GM13977 (cell line): ENCODE results near the gene ZFHX3.
A peak's percentile ranks its signal among the peaks of the same experiment; 100 is the strongest.
"Not testable (repeated sequence)": the region's sequence is repeated elsewhere in the genome, so short reads cannot be mapped to it uniquely, and the experiment has no call there.

ENCODE experiments used
- DNase-seq: peaks from one replicate; pipeline ENCODE4 v3.0.0; 2012; ENCODE audit warnings: low spot score
- in situ Hi-C: fragments of 300-500 bp; cut with MboI; formaldehyde crosslinking; loops from one replicate; pipeline ENCODE4 v1.12.0; 2022; ENCODE audit warnings: low sequenced_read_pairs, low pct_unique_long_range_greater_than_20kb, mixed read lengths, inconsistent platforms; ENCODE audit not compliant: unreplicated experiment
- TF ChIP-seq, protein P1 (sequence below): IDR thresholded peaks from 2 replicates; pipeline ENCODE4 v1.5.1; 2012; ENCODE audit warnings: mild to moderate bottlenecking, control low read depth; ENCODE audit not compliant: insufficient read depth; ENCODE audit errors: extremely low read depth, missing control alignments

The ZFHX3 gene

DNA sequence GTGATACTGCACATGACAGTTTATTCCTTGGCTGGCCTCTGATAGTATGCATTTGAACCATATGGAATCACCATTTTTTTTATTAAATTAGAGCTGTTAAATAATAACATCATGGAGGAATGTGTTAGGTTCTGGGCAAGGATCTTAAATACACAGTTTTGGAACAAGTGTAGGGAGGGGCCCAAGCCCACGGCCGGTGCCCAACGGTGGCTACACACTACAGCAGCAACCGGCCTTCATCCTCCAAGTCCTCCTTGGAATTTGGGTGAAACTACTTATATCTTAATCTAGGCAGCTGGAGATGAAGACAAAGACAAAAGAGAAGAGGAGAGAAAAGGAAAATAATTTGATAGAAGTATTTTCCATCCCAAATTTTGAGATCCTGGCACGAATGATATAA is 35.6 kb downstream of the ZFHX3 start:
- in situ Hi-C loops, result no loop called here
- no peak for DNase-seq
- TF ChIP-seq, protein P1, sequence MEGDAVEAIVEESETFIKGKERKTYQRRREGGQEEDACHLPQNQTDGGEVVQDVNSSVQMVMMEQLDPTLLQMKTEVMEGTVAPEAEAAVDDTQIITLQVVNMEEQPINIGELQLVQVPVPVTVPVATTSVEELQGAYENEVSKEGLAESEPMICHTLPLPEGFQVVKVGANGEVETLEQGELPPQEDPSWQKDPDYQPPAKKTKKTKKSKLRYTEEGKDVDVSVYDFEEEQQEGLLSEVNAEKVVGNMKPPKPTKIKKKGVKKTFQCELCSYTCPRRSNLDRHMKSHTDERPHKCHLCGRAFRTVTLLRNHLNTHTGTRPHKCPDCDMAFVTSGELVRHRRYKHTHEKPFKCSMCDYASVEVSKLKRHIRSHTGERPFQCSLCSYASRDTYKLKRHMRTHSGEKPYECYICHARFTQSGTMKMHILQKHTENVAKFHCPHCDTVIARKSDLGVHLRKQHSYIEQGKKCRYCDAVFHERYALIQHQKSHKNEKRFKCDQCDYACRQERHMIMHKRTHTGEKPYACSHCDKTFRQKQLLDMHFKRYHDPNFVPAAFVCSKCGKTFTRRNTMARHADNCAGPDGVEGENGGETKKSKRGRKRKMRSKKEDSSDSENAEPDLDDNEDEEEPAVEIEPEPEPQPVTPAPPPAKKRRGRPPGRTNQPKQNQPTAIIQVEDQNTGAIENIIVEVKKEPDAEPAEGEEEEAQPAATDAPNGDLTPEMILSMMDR, result no peak

DNA sequence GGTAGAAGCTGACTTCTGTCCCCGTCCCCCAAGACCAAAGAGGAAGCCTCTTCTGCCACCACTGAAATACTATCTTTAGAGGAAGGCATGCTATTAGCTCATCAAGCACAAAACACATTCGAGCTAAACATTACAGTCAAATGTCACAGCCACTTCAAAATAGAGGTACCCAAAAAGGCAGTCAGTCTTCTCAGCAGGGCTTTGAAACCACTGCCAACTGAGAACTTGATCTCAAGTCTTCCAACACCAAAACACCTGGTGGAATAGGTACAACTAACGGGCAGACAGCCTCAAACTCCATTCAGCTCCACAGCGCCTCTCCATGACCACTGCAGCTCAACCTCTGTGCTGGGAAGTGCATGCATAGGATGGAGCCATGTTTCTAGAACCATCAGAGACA is 36.0 kb downstream of the ZFHX3 start:
- in situ Hi-C loops, result no loop called here
- no peak for DNase-seq
- TF ChIP-seq, protein P1, result peak; percentile 14

DNA sequence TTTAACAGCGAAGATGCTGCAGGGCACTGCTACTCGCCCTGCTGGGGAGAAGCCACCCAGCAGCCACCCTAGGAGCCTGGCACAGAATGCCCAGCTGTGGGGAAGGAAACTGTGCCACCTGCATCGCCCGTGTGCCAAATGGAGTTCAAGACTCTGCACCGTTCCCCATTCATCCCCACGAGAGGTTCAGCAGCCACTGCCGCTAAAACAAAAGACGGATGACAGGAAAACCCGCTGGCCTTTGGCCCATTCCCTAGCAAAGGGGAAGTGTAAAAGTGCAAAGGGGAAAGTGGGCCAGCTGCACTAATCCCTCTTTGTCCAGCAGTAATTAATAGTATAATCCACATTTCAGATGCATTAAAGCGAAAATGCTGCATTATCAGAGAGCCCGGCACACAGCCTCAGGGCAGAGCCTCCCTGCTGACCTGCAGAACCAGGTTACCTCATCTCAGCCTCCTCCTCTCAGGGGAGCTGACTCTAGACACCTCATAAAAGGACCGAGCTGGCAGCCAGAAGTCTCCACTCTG is 37.7 kb downstream of the ZFHX3 start:
- DNase-seq, result no peak
- TF ChIP-seq, protein P1, result no peak
- in situ Hi-C loops, result no loop called here

DNA sequence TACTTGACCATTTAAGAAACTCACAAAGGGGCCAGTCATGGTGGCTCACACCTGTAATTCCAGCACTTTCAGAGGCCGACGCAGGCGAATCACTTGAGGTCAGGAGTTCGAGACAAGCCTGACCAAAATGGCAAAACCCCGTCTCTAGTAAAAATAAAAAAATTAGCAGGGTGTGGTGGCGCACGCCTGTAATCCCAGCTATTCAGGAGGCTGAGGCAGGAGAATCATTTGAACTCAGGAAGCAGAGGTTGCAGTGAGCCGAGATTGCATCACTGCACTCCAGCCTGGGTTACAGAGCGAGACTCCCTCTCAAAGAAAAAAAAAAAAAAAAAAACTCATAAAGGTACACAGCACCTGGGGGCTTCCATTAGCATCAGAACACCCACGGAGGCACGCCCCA is 38.2 kb downstream of the ZFHX3 start:
- in situ Hi-C loops, DNase-seq: not testable (repeated sequence)

DNA sequence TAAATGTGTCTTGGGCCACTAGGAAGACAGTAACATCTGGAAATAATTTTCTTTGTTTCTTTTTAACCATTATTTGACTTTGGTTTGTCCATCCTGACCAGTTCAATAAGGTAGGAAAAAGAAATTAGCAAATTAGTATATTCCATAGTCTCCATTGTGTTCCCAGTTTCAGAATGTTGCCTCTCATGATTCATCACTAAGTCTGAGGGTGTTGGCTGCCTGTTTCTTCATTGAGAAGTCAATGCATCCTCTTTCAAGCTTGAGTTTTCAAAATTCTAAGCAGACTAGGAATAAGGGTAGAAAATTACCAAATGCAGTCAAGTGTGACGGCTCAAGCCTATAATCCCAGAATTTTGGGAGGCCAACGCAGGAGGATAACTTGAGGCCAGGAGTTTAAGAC is 41.9 kb downstream of the ZFHX3 start:
- no peak for DNase-seq
- in situ Hi-C loops, result no loop called here
- TF ChIP-seq, protein P1, result no peak

DNA sequence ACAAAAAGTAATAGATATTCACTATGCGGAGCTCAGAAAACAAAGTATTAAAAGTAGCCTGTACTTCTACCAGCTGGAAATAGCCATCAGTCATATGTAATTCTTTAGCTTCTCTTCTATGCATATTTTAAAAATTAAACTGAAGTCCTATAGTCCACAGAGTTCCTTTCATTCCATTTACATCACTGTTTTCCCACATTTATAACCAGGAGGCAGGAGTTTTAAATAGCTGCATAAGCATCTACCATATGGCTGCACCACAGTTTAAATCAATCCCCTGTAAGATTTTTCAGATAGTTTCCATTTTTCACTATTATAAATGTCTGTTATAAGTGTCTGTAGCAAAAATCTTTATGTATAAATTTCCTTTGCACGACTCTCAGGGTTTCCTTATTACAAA is 45.1 kb downstream of the ZFHX3 start:
- in situ Hi-C loops, result no loop called here
- no peak for DNase-seq
- TF ChIP-seq, protein P1, result no peak

DNA sequence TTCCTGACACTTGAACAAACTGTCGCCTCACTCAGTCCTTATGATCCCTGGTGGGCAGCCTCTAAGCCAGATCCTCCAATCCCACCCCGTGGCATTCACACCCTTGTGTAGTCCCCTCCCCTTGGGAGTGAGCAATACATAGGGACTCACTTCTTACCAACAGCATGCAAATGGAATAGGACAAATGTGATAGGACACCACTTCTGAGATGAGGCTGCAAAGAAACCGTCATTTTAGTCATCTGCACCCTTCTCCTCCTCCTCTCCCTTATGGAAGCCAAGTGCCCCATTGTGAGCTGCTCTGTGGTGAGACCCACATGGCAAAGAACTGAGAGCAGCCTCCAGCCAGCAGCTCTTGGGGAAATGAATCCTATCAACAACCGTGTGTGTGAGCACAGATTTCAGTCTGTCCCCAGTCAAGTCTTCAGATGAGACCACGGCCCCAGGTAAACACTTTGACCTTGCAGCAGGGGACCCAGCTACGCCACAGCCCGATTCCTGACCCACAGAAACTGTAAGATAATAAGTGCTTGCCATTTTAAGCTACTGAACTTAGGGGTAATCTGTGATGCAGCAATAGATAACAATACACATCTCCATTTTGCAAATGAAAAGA is 46.9 kb downstream of the ZFHX3 start:
- TF ChIP-seq, protein P1, result no peak
- in situ Hi-C loops, result no loop called here
- DNase-seq, result no peak
